GM18526 (cell line): Measurements from ENCODE around the gene CNTN5.

Experiments used
- POLR2A ChIP-seq: IDR thresholded peaks from 3 replicates; pipeline ENCODE4 v1.6.1; 2011; ENCODE audit not compliant: insufficient read length; ENCODE audit errors: extremely low read depth

CNTN5 gene

GRCh38 chr11:99739464-99740089 is 718.8 kb downstream of the CNTN5 start:
- no peak for TF ChIP-seq POLR2A

GRCh38 chr11:99742501-99742900 is 721.8 kb downstream of the CNTN5 start:
- no peak for TF ChIP-seq POLR2A

- TF ChIP-seq POLR2A: no peak
These were observed 739.0 kb downstream of the CNTN5 start for GRCh38 chr11:99759787-99760186.

- no peak for TF ChIP-seq POLR2A
These were observed 746.1 kb downstream of the CNTN5 start for GRCh38 chr11:99766811-99767210.

GRCh38 chr11:99773646-99774045 is 752.9 kb downstream of the CNTN5 start:
- no peak for TF ChIP-seq POLR2A

- TF ChIP-seq POLR2A: no peak
These were observed 760.3 kb downstream of the CNTN5 start for GRCh38 chr11:99781074-99781473.

GRCh38 chr11:99791354-99791753 is 770.6 kb downstream of the CNTN5 start:
- no peak for TF ChIP-seq POLR2A

- no peak for TF ChIP-seq POLR2A
These were observed 775.2 kb downstream of the CNTN5 start for GRCh38 chr11:99795999-99796398.

GRCh38 chr11:99803501-99803900 is 782.8 kb downstream of the CNTN5 start:
- TF ChIP-seq POLR2A: no peak

- TF ChIP-seq POLR2A: no peak
These were observed 791.8 kb downstream of the CNTN5 start for GRCh38 chr11:99812516-99812915.

GRCh38 chr11:99814021-99814420 is 793.3 kb downstream of the CNTN5 start:
- no peak for TF ChIP-seq POLR2A

GRCh38 chr11:99814738-99815137 is 794.0 kb downstream of the CNTN5 start:
- no peak for TF ChIP-seq POLR2A

GRCh38 chr11:99818991-99819390 is 798.2 kb downstream of the CNTN5 start:
- TF ChIP-seq POLR2A: no peak

GRCh38 chr11:99822846-99823565 is 802.3 kb downstream of the CNTN5 start:
- no peak for TF ChIP-seq POLR2A

- no peak for TF ChIP-seq POLR2A
These were observed 821.1 kb downstream of the CNTN5 start for GRCh38 chr11:99841885-99842284.

- no peak for TF ChIP-seq POLR2A
These were observed 845.2 kb downstream of the CNTN5 start for GRCh38 chr11:99865951-99866350.

- no peak for TF ChIP-seq POLR2A
These were observed 860.9 kb downstream of the CNTN5 start for GRCh38 chr11:99881610-99882009.
